ENCODE results near the gene RDH14.
A peak's percentile ranks its signal among the peaks of the same experiment; 100 is the strongest.

Gene RDH14, protein sequence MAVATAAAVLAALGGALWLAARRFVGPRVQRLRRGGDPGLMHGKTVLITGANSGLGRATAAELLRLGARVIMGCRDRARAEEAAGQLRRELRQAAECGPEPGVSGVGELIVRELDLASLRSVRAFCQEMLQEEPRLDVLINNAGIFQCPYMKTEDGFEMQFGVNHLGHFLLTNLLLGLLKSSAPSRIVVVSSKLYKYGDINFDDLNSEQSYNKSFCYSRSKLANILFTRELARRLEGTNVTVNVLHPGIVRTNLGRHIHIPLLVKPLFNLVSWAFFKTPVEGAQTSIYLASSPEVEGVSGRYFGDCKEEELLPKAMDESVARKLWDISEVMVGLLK

DNA sequence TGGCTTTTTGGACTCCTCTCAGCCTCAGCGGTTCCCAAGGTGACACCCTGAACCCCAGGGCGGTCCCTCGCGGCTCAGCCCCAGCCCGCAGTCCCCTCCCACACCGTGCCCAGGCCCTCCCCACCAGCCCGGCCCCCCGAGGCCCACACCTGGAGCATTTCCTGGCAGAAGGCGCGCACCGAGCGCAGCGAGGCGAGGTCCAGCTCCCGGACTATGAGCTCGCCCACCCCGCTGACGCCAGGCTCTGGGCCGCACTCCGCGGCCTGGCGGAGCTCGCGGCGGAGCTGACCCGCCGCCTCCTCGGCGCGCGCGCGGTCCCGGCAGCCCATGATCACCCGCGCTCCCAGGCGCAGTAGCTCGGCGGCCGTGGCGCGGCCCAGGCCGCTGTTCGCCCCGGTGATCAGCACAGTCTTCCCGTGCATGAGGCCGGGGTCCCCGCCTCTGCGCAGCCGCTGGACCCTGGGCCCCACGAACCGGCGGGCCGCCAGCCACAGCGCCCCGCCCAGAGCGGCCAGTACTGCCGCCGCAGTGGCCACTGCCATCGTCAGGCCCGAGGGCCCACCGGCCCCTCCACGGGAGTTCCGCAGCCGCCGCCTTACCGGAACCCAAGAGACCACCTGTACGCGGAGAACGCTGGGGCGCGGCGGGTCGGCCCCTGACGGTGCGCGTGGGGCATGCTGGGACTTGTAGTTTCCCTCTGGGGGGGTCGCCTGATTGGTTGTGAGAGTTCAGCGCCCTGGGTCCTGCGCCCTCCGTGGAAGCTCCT is at the start of gene RDH14:
Gene RDH14, minus strand, starts transcription at position 623 of the 766 bp plus-strand sequence. Its CDS starts 81 bp downstream, at position 542.
- H3K4me3 Mint-ChIP-seq = peak within 1 kb of the TSS; percentile 89 to 92
- H3K27me3 Mint-ChIP-seq = no peaks in the 10 kb centered on the region
- ATAC-seq (replicated peaks) = peak; percentile 94 to 96
- H3K27ac Mint-ChIP-seq = peak within 1 kb of the TSS; percentile 95
- DNase-seq = peak; percentile 92
- H3K4me1 Mint-ChIP-seq = peaks cover 19 to 40% of the 10 kb centered on the region in 2 donors
- H3K9me3 Mint-ChIP-seq = peaks cover 0 to 5% of the 10 kb centered on the region in 2 donors
- peaks cover 22 to 29% of the 10 kb centered on the region in 2 donors for H3K36me3 Mint-ChIP-seq

DNA sequence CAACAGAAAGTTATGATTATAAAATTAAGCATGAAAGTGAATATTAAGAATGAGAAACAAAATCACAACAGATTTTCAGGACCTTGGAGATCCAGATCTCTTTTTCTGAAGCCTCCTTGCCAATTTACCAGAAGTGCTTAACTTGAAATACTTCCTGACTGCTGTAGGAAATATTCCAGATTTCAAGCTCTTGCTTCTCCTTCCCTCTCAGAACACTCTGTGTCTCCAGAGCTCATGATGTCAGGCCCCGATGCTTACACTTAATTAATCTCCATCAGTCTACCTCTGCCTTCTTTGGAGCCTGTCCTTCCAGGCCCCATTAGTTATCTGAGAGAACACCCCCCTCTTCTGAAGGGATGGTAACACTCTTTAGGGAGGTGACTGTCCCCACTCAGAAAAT is 49.6 kb upstream of the RDH14 start:
- no peak for ATAC-seq (replicated peaks)

DNA sequence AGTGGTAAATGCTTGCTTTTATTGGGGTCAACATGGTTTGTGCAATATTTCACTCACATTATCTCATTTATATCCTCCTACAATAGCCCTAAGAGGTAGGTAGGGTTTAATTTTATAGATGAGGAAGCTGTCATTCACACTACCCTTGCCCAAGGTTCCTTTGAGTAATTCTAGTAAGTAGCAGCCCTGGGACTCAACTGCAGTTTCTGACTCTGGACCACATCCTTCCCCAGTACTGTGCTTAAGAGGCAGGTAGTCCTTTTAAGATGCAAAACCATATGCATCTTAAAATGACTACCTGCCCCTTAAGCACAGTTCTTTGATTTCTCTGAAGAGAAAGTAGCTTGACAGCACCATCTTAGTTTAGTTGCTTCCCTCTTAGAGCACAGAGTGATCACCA is 44.7 kb upstream of the RDH14 start:
- Mint-ChIP-seq H3K27me3 (no peaks in the 10 kb centered on the region), H3K36me3 (no peaks in the 10 kb centered on the region), H3K4me1 (peaks cover 0 to 1% of the 10 kb centered on the region in 2 donors), H3K4me3 (no peak overlapping the region), H3K9me3 (no peaks in the 10 kb centered on the region), H3K27ac (no peak overlapping the region)
- DNase-seq (no peak), ATAC-seq (replicated peaks) (no peak)

More for the DNA sequence above, 49.6 kb upstream of the RDH14 start:
- Mint-ChIP-seq H3K27me3 (no peaks in the 10 kb centered on the region), H3K27ac (no peak overlapping the region), H3K4me3 (no peak overlapping the region), H3K36me3 (no peaks in the 10 kb centered on the region), H3K4me1 (no peaks in the 10 kb centered on the region), H3K9me3 (no peaks in the 10 kb centered on the region)
- DNase-seq = no peak

DNA sequence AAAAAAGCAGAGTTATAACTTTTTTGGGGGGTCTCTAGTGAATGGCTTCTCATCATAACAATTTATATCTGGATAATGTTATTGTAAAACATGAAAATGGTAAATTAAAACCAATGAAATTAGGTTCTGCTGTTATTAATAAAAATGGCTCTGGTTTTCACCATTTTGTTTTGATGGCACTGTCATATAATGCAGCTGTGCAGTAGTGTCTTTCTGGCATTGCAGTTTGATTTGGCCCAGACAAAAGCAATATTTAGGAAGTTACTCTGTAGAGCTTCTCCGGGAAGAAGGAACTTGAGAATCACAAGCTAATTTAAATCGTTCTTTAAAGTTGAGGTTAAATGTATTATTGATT is 44.1 kb upstream of the RDH14 start:
- DNase-seq (no peak), ATAC-seq (replicated peaks) (no peak)
- Mint-ChIP-seq H3K4me3 (no peak overlapping the region), H3K27me3 (no peaks in the 10 kb centered on the region), H3K27ac (no peak overlapping the region), H3K4me1 (peaks cover 0 to 1% of the 10 kb centered on the region in 2 donors), H3K36me3 (no peaks in the 10 kb centered on the region), H3K9me3 (no peaks in the 10 kb centered on the region)

DNA sequence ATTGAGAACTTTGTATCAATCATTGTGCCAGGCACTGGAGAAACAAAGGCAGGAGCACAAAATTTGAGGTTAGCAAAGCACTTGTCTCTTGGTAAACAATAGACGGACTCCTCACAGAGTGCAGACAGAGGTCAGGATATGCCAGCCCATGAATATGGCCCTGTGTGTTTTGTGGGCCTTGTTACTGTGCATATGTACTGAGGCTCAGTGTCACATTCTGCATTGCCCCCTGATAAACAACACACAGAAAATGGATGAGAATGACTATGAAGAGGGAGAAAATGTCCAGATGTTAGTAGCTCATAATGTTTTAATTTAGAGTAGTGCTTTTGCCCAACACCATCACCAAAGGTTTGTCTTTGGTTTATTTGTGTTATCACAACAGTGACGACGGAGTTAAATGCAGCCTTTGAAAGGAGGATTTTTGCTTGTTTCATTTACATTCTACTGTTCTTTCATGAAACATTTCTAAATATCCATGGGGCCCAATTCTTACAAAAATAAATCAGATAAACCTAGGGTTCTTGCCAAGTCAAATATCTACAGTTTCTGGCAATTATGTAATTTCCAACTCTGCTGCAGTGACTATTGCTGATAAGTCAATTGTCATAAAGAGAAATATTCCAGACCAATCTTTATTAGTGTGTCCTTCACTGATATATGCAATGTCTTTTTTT is 43.5 kb upstream of the RDH14 start:
- no peak for DNase-seq
- Mint-ChIP-seq H3K4me3 (no peak overlapping the region), H3K4me1 (peaks cover 0 to 1% of the 10 kb centered on the region in 2 donors), H3K36me3 (no peaks in the 10 kb centered on the region), H3K9me3 (no peaks in the 10 kb centered on the region), H3K27me3 (no peaks in the 10 kb centered on the region), H3K27ac (no peak overlapping the region)
- ATAC-seq (replicated peaks) = no peak

DNA sequence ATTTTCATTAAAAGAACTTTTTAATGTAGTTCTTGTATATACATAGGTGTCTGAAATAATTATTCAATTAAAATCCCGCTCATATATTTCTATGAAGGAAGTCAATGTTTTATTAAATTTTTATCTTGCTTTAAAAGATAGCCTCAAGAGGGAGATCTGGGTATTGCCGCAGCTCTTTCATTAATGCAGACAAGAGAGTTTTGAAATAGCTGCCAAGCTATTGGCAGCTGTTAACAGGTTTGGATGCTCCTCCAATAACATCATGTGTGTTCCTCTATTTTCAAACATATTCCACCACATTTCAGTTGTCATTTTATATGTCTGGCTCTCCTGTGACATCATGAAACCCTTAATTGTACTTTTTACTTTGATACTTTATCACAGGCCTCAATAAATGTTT is 41.8 kb upstream of the RDH14 start:
- Mint-ChIP-seq H3K4me3 (no peak overlapping the region), H3K27me3 (no peaks in the 10 kb centered on the region), H3K36me3 (no peaks in the 10 kb centered on the region), H3K4me1 (peaks cover 0 to 1% of the 10 kb centered on the region in 2 donors), H3K27ac (no peak overlapping the region), H3K9me3 (no peaks in the 10 kb centered on the region)
- ATAC-seq (replicated peaks) = no peak
- DNase-seq = no peak

DNA sequence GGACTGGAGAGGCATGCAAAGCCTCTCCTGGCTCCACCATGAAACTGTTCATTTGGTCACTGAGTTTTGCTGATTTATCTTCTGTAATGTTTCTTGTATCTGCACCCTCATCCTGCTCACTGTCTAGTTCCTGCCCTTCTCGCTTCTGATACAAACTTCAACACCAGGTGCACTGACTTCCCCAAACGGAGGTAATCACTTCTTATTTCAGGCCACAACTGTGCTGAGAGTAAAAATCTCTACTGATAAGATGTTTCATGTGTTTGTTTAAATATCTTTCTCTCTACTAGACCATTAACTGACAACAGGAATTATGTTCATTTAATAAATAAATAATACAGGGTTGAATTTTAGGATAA is 39.8 kb upstream of the RDH14 start:
- Mint-ChIP-seq H3K36me3 (peaks cover 0 to 3% of the 10 kb centered on the region in 2 donors), H3K27me3 (no peaks in the 10 kb centered on the region), H3K4me1 (peaks cover 0 to 1% of the 10 kb centered on the region in 2 donors), H3K27ac (no peak overlapping the region), H3K4me3 (no peak overlapping the region), H3K9me3 (peaks cover 3% of the 10 kb centered on the region in 2 donors)
- DNase-seq (no peak), ATAC-seq (replicated peaks) (peak; percentile 60 to 63)

DNA sequence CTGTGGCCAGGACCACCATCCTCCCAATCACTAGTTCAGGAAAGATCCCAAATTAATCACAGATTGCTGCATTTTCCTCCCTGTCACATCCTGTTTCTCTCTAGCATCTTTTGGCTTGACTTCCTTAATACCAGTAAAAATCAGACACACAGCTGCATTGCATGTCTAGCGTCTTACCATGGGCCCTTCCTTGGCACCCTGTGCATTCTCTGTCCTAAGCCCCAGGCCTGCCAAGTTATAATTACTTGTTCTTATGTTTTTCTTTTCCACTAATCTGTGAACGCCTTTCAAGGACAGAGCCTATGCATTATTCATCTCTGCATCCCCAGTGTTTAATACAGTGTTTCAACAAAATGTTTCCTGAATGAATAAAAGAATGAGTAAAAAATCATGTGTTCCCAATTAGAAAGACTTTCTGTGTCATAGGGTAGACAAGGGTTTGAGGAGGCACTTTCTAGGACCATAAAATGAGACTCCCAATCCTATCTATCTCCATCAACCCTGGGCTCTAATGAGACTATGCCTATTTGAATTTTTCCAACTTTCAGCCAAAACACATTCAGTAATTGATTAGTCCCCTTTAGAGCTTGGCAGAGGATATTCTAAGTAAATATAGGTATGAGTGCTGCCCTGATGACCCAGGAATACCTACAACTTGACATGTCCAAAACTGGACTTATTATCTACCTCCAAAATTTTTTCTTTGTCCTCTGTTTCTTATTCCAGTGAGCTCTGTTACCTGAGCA is 39.2 kb upstream of the RDH14 start:
- Mint-ChIP-seq H3K27ac (no peak overlapping the region), H3K27me3 (no peaks in the 10 kb centered on the region), H3K9me3 (peaks cover 3% of the 10 kb centered on the region in 2 donors), H3K36me3 (peaks cover 0 to 3% of the 10 kb centered on the region in 2 donors), H3K4me1 (peaks cover 0 to 1% of the 10 kb centered on the region in 2 donors), H3K4me3 (no peak overlapping the region)
- DNase-seq (no peak), ATAC-seq (replicated peaks) (no peak)

DNA sequence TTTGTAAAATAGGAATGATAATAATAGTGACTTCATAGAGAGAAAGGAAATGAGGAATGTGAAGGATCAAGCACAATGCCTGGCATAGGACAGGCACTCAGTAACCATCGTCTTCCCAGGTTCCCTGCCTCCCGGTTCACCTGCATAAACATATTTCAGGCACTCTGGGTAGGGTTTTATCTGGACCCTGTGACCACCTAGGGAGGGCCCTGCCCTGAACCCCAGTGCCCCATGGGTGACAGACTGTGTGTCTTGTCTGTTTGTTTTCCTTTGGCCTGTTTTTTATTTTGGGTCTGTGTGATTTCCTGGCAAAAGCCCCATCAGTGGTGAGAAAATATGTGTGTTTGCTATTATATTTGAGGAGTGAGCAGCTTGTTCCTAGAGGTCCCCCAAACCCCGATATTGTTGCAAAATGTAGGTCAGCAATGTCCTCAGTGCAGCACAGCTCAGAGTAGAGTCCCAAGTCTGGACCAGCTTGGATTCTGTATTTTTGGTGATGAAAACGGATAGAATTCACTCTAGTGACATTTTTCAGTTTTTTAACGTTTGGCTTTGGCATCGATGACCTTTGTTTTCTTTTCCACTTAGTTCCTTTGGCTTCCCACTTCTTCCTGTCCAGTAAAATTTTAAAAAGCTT is 38.5 kb upstream of the RDH14 start:
- peaks cover 0 to 1% of the 10 kb centered on the region in 2 donors for H3K4me1 Mint-ChIP-seq
- no peaks in the 10 kb centered on the region for H3K27me3 Mint-ChIP-seq
- no peak overlapping the region for H3K4me3 Mint-ChIP-seq
- DNase-seq = no peak
- H3K27ac Mint-ChIP-seq = no peak overlapping the region
- peaks cover 3% of the 10 kb centered on the region in 2 donors for H3K9me3 Mint-ChIP-seq
- ATAC-seq (replicated peaks) = no peak
- H3K36me3 Mint-ChIP-seq = peaks cover 0 to 3% of the 10 kb centered on the region in 2 donors

DNA sequence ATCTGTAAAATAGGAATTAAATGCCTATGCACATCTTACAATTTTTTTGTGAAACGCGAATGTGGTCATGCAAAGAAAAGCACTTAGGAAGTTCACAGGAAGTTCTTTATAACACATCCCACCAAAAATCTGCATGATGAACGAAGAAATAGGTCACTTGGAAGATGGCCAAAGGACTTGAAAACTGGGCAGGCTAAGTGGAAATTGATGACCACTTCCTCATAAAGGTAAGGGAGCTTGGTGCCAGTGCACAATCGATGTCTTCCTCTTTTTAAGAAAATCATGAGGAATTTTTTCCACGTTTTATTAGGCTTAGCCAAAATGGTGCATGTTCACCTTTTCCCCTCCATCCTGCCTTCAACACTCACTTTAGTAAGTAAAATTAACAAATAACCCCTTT is 37.2 kb upstream of the RDH14 start:
- no peak overlapping the region for H3K4me3 Mint-ChIP-seq
- peaks cover 2 to 4% of the 10 kb centered on the region in 2 donors for H3K36me3 Mint-ChIP-seq
- ATAC-seq (replicated peaks) = no peak

DNA sequence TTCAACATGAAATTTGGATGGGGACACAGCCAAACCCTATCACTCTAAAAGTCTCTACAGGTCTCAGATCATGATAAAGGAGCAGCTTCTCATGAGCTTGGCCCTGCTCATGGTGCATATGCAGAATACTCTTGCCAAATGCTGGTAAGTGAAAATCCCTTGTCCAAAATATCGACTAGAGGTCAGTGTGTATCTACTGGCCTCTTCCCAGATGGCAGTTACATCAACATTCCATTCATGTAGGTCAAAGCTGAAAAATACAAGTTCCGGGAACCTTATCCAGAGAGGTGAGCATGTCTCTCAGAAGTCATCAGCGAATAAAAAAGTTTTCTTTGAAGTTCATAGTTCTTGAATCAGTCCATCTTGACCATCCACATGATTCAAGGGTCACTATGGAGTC is 36.5 kb upstream of the RDH14 start:
- peaks cover 2 to 7% of the 10 kb centered on the region in 2 donors for H3K36me3 Mint-ChIP-seq
- peaks cover 0 to 1% of the 10 kb centered on the region in 2 donors for H3K4me1 Mint-ChIP-seq
- ATAC-seq (replicated peaks) = no peak
- no peak for DNase-seq
- H3K27ac Mint-ChIP-seq = no peak overlapping the region
- no peaks in the 10 kb centered on the region for H3K27me3 Mint-ChIP-seq
- H3K4me3 Mint-ChIP-seq = no peak overlapping the region
- H3K9me3 Mint-ChIP-seq = peaks cover 3% of the 10 kb centered on the region in 2 donors

More for the DNA sequence above, 37.2 kb upstream of the RDH14 start:
- no peak for DNase-seq
- Mint-ChIP-seq H3K9me3 (peaks cover 3% of the 10 kb centered on the region in 2 donors), H3K27me3 (no peaks in the 10 kb centered on the region), H3K27ac (no peak overlapping the region), H3K4me1 (peaks cover 0 to 1% of the 10 kb centered on the region in 2 donors)

DNA sequence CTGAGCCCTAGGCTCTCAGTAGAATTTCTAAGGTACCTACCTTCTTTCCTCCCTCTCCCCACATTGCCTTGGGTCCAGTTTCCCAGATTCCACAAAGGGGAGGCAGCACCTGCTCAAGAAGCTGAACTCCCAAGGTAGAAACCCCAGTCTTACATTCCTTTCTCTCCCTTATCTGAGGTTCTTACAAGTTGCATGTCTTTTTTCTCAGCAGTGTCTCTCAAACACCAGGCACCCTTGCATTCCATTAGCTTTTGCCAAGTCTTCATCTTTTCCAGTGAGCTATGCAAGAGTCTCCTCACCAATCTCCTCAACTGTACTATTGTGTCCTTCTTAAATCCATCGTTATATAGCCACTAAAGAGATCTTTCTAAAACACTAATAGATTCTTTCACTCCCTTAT is 33.0 kb upstream of the RDH14 start:
- Mint-ChIP-seq H3K27ac (no peak overlapping the region), H3K4me3 (no peak overlapping the region), H3K9me3 (peaks cover 3% of the 10 kb centered on the region in 2 donors), H3K27me3 (no peaks in the 10 kb centered on the region), H3K36me3 (peaks cover 2 to 12% of the 10 kb centered on the region in 2 donors), H3K4me1 (no peaks in the 10 kb centered on the region)
- ATAC-seq (replicated peaks) (no peak), DNase-seq (no peak)

DNA sequence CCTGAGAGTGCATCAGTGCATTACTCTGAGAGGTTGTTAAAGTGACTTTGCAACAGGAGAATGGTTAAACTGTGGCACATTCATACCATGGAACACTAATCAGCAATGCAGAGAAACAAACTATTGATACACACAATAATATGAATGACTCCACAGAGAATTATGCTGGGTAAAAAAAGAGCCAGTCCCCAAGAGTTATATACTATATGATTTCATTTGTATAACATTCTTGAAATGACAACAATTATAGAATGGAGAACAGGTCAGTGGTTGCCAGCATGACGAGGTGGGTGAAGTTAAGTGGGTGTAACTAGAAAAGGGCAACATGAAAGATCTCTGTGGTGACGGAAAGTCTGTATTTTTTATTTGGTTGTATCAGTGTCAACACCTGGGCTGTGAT is 31.9 kb upstream of the RDH14 start:
- Mint-ChIP-seq H3K27me3 (no peaks in the 10 kb centered on the region), H3K27ac (no peak overlapping the region), H3K4me3 (no peak overlapping the region), H3K36me3 (peaks cover 2 to 12% of the 10 kb centered on the region in 2 donors), H3K4me1 (no peaks in the 10 kb centered on the region), H3K9me3 (peaks cover 3% of the 10 kb centered on the region in 2 donors)
- DNase-seq = no peak
- no peak for ATAC-seq (replicated peaks)
